IMR-90 (cell line): ENCODE data around the gene GRIN2A. TPM values are rescaled to one million over a fixed set of nuclear protein-coding genes. Genes with fewer than 3 reads are reported as not detected.

Source experiments
- ATAC-seq: fragments of 200-7000 bp; cut with Tn5 transposase; 2 replicates; pipeline ENCODE4 v1.9.1; 2020; ENCODE audit warnings: low read depth, mild to moderate bottlenecking, moderate library complexity
- BruUV-seq: library from RNA; stranded (reverse); fragments of 400-500 nt; replicated peaks from 2 replicates; lab custom pipeline; 2021; lab: Mats Ljungman, UMichigan
- CTCF ChIA-PET: fragments of 300-600 bp; formaldehyde crosslinking; extraction: SDS; loops from one replicate; lab custom pipeline; 2021; ENCODE audit warnings: antibody characterized with exemption; lab: Yijun Ruan, JAX
- POLR2A ChIA-PET: fragments of 300-600 bp; sonication (Branson Sonifier 250); formaldehyde crosslinking; loops from one replicate; lab custom pipeline; 2022; ENCODE audit warnings: antibody characterized with exemption; ENCODE audit not compliant: unreplicated experiment; lab: Charles Lee
- DNase-seq: peaks from one replicate; pipeline ENCODE4 v3.0.0; 2013
- H2AFZ ChIP-seq: replicated peaks from 2 replicates; pipeline ENCODE3; 2013; ENCODE audit warnings: low read length, mild to moderate bottlenecking; ENCODE audit not compliant: poor library complexity
- H2AK5ac ChIP-seq: 2 replicates; pipeline ENCODE4 v1.6.1; 2013; ENCODE audit warnings: low read depth, low read length, inconsistent platforms
- H2AK9ac ChIP-seq: replicated peaks from 2 replicates; pipeline ENCODE3; 2013; ENCODE audit warnings: mild to moderate bottlenecking, low read depth, low read length, moderate library complexity; ENCODE audit not compliant: poor library complexity
- H2BK120ac ChIP-seq: 2 replicates; pipeline ENCODE4 v1.6.1; 2013; ENCODE audit warnings: low read depth, low read length, inconsistent platforms
- H2BK15ac ChIP-seq: 3 replicates; pipeline ENCODE4 v1.6.1; 2013; ENCODE audit warnings: low read depth, low read length, inconsistent platforms
- H2BK20ac ChIP-seq: 2 replicates; pipeline ENCODE4 v1.6.1; 2013; ENCODE audit warnings: low read depth, mild to moderate bottlenecking, inconsistent platforms, low read length, moderate library complexity
- H2BK5ac ChIP-seq: 2 replicates; pipeline ENCODE4 v1.6.1; 2013; ENCODE audit warnings: mild to moderate bottlenecking, low read depth, low read length, inconsistent platforms; ENCODE audit not compliant: poor library complexity, severe bottlenecking
- H3K14ac ChIP-seq: replicated peaks from 2 replicates; pipeline ENCODE4 v1.6.1; 2013; ENCODE audit warnings: low read depth, low read length, inconsistent platforms
- H3K18ac ChIP-seq: 2 replicates; pipeline ENCODE4 v1.6.1; 2013; ENCODE audit warnings: low read depth, low read length, control low read depth
- H3K23ac ChIP-seq: 2 replicates; pipeline ENCODE4 v1.6.1; 2013; ENCODE audit warnings: low read depth, low read length, inconsistent platforms
- H3K27ac ChIP-seq: 2 replicates; pipeline ENCODE4 v1.5.1; 2013; ENCODE audit warnings: mild to moderate bottlenecking, control low read depth, low read length; ENCODE audit not compliant: insufficient read depth
- H3K27me3 ChIP-seq: 2 replicates; pipeline ENCODE4 v1.6.1; 2013; ENCODE audit warnings: low read length; ENCODE audit not compliant: control insufficient read depth, insufficient read depth
- H3K36me3 ChIP-seq: 2 replicates; pipeline ENCODE4 v1.6.1; 2013; ENCODE audit warnings: low read length, mixed read lengths; ENCODE audit not compliant: control insufficient read depth, insufficient read depth
- H3K4ac ChIP-seq: 2 replicates; pipeline ENCODE4 v1.6.1; 2013; ENCODE audit warnings: low read depth, low read length, inconsistent platforms
- H3K4me1 ChIP-seq: 2 replicates; pipeline ENCODE4 v1.6.1; 2013; ENCODE audit warnings: low read length, mixed read lengths; ENCODE audit not compliant: control insufficient read depth, insufficient read depth
- H3K4me2 ChIP-seq: 2 replicates; pipeline ENCODE4 v1.6.1; 2013; ENCODE audit warnings: low read depth, mild to moderate bottlenecking, control low read depth, low read length, moderate library complexity
- H3K4me3 ChIP-seq: 2 replicates; pipeline ENCODE4 v1.5.1; 2013; ENCODE audit warnings: low read depth, mild to moderate bottlenecking, control low read depth, low read length, moderate library complexity; ENCODE audit not compliant: insufficient read depth
- H3K56ac ChIP-seq: 2 replicates; pipeline ENCODE4 v1.6.1; 2013; ENCODE audit warnings: low read length, inconsistent platforms; ENCODE audit not compliant: insufficient read depth; ENCODE audit errors: extremely low read depth
- H3K79me1 ChIP-seq, 2 experiments: 2 replicates each; pipeline ENCODE4 v1.6.1; 2013; ENCODE audit warnings: low read length in 2 of 2, inconsistent platforms in 1 of 2, low read depth in 1 of 2
- H3K9ac ChIP-seq: 2 replicates; pipeline ENCODE4 v1.6.1; 2013; ENCODE audit warnings: low read depth, low read length, control low read depth
- H3K9me1 ChIP-seq: 2 replicates; pipeline ENCODE4 v1.6.1; 2013; ENCODE audit warnings: low read length, inconsistent platforms; ENCODE audit not compliant: insufficient read depth
- H3K9me3 ChIP-seq: 2 replicates; pipeline ENCODE4 v1.6.1; 2013; ENCODE audit warnings: low read length; ENCODE audit not compliant: control insufficient read depth, insufficient read depth
- H4K20me1 ChIP-seq: 2 replicates; pipeline ENCODE4 v1.6.1; 2013; ENCODE audit warnings: low read length, inconsistent platforms; ENCODE audit not compliant: insufficient read depth
- H4K5ac ChIP-seq: 2 replicates; pipeline ENCODE4 v1.6.1; 2013; ENCODE audit warnings: mild to moderate bottlenecking, low read depth, low read length, control low read depth
- H4K8ac ChIP-seq, 2 experiments: 2 replicates each; pipeline ENCODE4 v1.6.1; 2013; ENCODE audit warnings: low read depth in 2 of 2, low read length in 2 of 2, control low read depth in 1 of 2, inconsistent platforms in 1 of 2
- H4K91ac ChIP-seq: 2 replicates; pipeline ENCODE4 v1.6.1; 2013; ENCODE audit warnings: low read depth, low read length, inconsistent platforms; ENCODE audit not compliant: insufficient read depth
- BHLHE40 ChIP-seq: fragments of 150-350 bp; IDR thresholded peaks from 2 replicates; pipeline ENCODE4 v1.6.1; 2016; ENCODE audit warnings: mild to moderate bottlenecking, low read depth, low read length
- CEBPB ChIP-seq: IDR thresholded peaks from 2 replicates; pipeline ENCODE4 v1.6.1; 2012; ENCODE audit warnings: low read depth, low read length, improper control_type of control experiment
- CTCF ChIP-seq: conservative IDR thresholded peaks from 2 replicates; pipeline ENCODE4 v1.5.1; 2012; ENCODE audit warnings: mild to moderate bottlenecking, low read depth, low read length, improper control_type of control experiment
- ELK1 ChIP-seq: fragments of 150-350 bp; IDR thresholded peaks from 2 replicates; pipeline ENCODE4 v1.6.1; 2016; ENCODE audit warnings: low read depth, mild to moderate bottlenecking, low read length, moderate library complexity, borderline replicate concordance
- FOS ChIP-seq: fragments of 150-350 bp; IDR thresholded peaks from 2 replicates; pipeline ENCODE4 v1.6.1; 2016; ENCODE audit warnings: low read depth, low read length
- MAFK ChIP-seq: IDR thresholded peaks from 2 replicates; pipeline ENCODE4 v1.6.1; 2012; ENCODE audit warnings: low read depth, low read length, improper control_type of control experiment
- MAZ ChIP-seq: IDR thresholded peaks from 2 replicates; pipeline ENCODE4 v1.6.1; 2012; ENCODE audit warnings: low read depth, mild to moderate bottlenecking, low read length, improper control_type of control experiment, moderate library complexity, borderline replicate concordance
- POLR2A ChIP-seq: IDR thresholded peaks from 2 replicates; pipeline ENCODE4 v1.6.1; 2012; ENCODE audit warnings: mild to moderate bottlenecking, low read depth, low read length
- RFX5 ChIP-seq: IDR thresholded peaks from 2 replicates; pipeline ENCODE4 v1.8.0; 2012; ENCODE audit warnings: low read depth, mild to moderate bottlenecking, low read length, moderate library complexity
- SMC3 ChIP-seq: fragments of 150-350 bp; IDR thresholded peaks from 2 replicates; pipeline ENCODE4 v1.6.1; 2016; ENCODE audit warnings: low read depth, mild to moderate bottlenecking, antibody characterized with exemption, low read length, moderate library complexity
- USF2 ChIP-seq: fragments of 150-350 bp; IDR thresholded peaks from 2 replicates; pipeline ENCODE4 v1.6.1; 2017; ENCODE audit warnings: mild to moderate bottlenecking, antibody characterized with exemption, low read length, low read depth
- WGBS, 2 experiments: methylation state at CpG; one replicate each; pipeline versions ENCODE4 v1.1.5 to v1.1.7; 2013; ENCODE audit warnings: missing lambda C conversion rate in 2 of 2; ENCODE audit not compliant: insufficient read length in 1 of 2; ENCODE audit errors: extremely low coverage in 2 of 2; 5-methylcytosine and 5-hydroxymethylcytosine counted together
- dilution Hi-C: fragments of 300-500 bp; cut with HindIII; formaldehyde crosslinking; loops from one replicate; pipeline ENCODE4 v1.14.3; 2018; ENCODE audit warnings: low sequenced_read_pairs; ENCODE audit not compliant: unreplicated experiment
- in situ Hi-C: fragments of 300-500 bp; cut with MboI; formaldehyde crosslinking; loops from 3 replicates; pipeline ENCODE4 v1.14.3; 2019; ENCODE audit warnings: low sequenced_read_pairs, inconsistent platforms, mixed read lengths
- intact Hi-C: fragments of 100-400 bp; cut with micrococcal nuclease; formaldehyde crosslinking; loops from 2 replicates; pipeline ENCODE4 v1.10.0; 2022
- polyA plus RNA-seq, 3 experiments: library from polyadenylated mRNA; depleted of rRNA; stranded (reverse); fragments of >200 nt; gene quantifications; 2 replicates each; pipeline ENCODE4 v1.2.3, GENCODE V29; 2012; ENCODE audit warnings: low replicate concordance in 1 of 3
- total RNA-seq: library from RNA; depleted of rRNA; stranded (reverse); fragments of >200 nt; gene quantifications from 2 replicates; pipeline ENCODE4 v1.2.3, GENCODE V29; 2012

Gene GRIN2A
- total and polyA plus RNA-seq, 2 of the 4 experiments (the other 2 are of a cell fraction) = under 0.01 TPM; not detected in 1

- no peaks in the 10 kb centered on the region for H3K27me3 ChIP-seq
- no peak overlapping the region for H3K4ac ChIP-seq
- no peak overlapping the region for H4K91ac ChIP-seq
- no peak overlapping the region for H4K5ac ChIP-seq
- BruUV-seq = no TSS peak
- H2AFZ ChIP-seq = no peak overlapping the region
- no peak overlapping the region for H2AK5ac ChIP-seq
- H2AK9ac ChIP-seq = no peak overlapping the region
- no peak overlapping the region for H3K9ac ChIP-seq
- no peak for DNase-seq
- H3K14ac ChIP-seq = no peak overlapping the region
- no peak for ATAC-seq
- H2BK120ac ChIP-seq = no peak overlapping the region
- peaks cover 11% of the 10 kb centered on the region; the same call in 1 of the 2 replicates for H3K9me3 ChIP-seq
- no CpG with 5 or more reads among the region's 6 CpGs for WGBS, 2 experiments
- H2BK5ac ChIP-seq = no peak overlapping the region
- no peak overlapping the region for H3K56ac ChIP-seq
- intact Hi-C loops (no loop called here), dilution Hi-C loops (no loop called here), in situ Hi-C loops (no loop called here)
- no peaks in the 10 kb centered on the region for H3K4me1 ChIP-seq
- H3K79me1 ChIP-seq = no peaks in the 10 kb centered on the region
- TF ChIP-seq RFX5 (no peak), USF2 (no peak), MAZ (no peak), MAFK (no peak), POLR2A (no peak), CEBPB (no peak), ELK1 (no peak), FOS (no peak), SMC3 (no peak), BHLHE40 (no peak), CTCF (no peak)
- no peaks in the 10 kb centered on the region for H3K36me3 ChIP-seq
- H3K23ac ChIP-seq = no peak overlapping the region
- H3K4me3 ChIP-seq = no peak overlapping the region
- ChIA-PET POLR2A (no interaction called here), CTCF (no interaction called here)
- no peaks in the 10 kb centered on the region for H3K9me1 ChIP-seq
- no peak overlapping the region for H3K4me2 ChIP-seq
- H3K27ac ChIP-seq = no peak overlapping the region
- no peak overlapping the region for H4K8ac ChIP-seq
- H4K20me1 ChIP-seq = no peaks in the 10 kb centered on the region
- no peak overlapping the region for H3K18ac ChIP-seq
- H2BK20ac ChIP-seq = no peak overlapping the region
- H2BK15ac ChIP-seq = no peak overlapping the region
Observed at GRCh38 chr16:9797306-9797705, 384.9 kb downstream of the GRIN2A start.
